HUES48 (cell line): ENCODE measurements around the gene CCL26.
"Not testable (repeated sequence)": the region's sequence is repeated elsewhere in the genome, so short reads cannot be mapped to it uniquely, and the experiment has no call there.

Experiments used
- H3K27ac ChIP-seq: one replicate; pipeline ENCODE4 v1.7.0; 2013; ENCODE audit warnings: low read depth, low read length, inconsistent platforms
- H3K27me3 ChIP-seq: 2 replicates; pipeline ENCODE4 v1.6.1; 2013; ENCODE audit warnings: mild to moderate bottlenecking, low read length; ENCODE audit not compliant: control insufficient read depth, insufficient read depth
- H3K36me3 ChIP-seq: 2 replicates; pipeline ENCODE4 v1.6.1; 2013; ENCODE audit warnings: low read length; ENCODE audit not compliant: control insufficient read depth, insufficient read depth
- H3K4me1 ChIP-seq: 2 replicates; pipeline ENCODE4 v1.6.1; 2013; ENCODE audit warnings: mild to moderate bottlenecking, low read length; ENCODE audit not compliant: control insufficient read depth, insufficient read depth
- H3K4me3 ChIP-seq: 2 replicates; pipeline ENCODE4 v1.5.1; 2013; ENCODE audit warnings: mild to moderate bottlenecking, low read depth, low read length
- H3K9ac ChIP-seq: 2 replicates; pipeline ENCODE4 v1.6.1; 2013; ENCODE audit warnings: mild to moderate bottlenecking, low read depth, low read length, moderate library complexity
- H3K9me3 ChIP-seq: 2 replicates; pipeline ENCODE4 v1.6.1; 2013; ENCODE audit warnings: low read length; ENCODE audit not compliant: control insufficient read depth, insufficient read depth

Gene CCL26

GRCh38 chr7:75792567-75792966, 20.6 kb upstream of the CCL26 start:
- H3K9ac ChIP-seq, H3K27ac ChIP-seq, H3K4me3 ChIP-seq, H3K9me3 ChIP-seq, H3K36me3 ChIP-seq, H3K27me3 ChIP-seq: not testable (repeated sequence)
- peaks cover 10% of the 10 kb centered on the region for H3K4me1 ChIP-seq

GRCh38 chr7:75789361-75789924, 17.4 kb upstream of the CCL26 start:
- H3K27me3 ChIP-seq: no peaks in the 10 kb centered on the region
- H3K4me3 ChIP-seq: no peak overlapping the region
- H3K27ac ChIP-seq: no peak overlapping the region
- peaks cover 13% of the 10 kb centered on the region for H3K4me1 ChIP-seq
- H3K36me3 ChIP-seq: no peaks in the 10 kb centered on the region
- H3K9ac ChIP-seq: no peak overlapping the region
- no peaks in the 10 kb centered on the region for H3K9me3 ChIP-seq

DNA sequence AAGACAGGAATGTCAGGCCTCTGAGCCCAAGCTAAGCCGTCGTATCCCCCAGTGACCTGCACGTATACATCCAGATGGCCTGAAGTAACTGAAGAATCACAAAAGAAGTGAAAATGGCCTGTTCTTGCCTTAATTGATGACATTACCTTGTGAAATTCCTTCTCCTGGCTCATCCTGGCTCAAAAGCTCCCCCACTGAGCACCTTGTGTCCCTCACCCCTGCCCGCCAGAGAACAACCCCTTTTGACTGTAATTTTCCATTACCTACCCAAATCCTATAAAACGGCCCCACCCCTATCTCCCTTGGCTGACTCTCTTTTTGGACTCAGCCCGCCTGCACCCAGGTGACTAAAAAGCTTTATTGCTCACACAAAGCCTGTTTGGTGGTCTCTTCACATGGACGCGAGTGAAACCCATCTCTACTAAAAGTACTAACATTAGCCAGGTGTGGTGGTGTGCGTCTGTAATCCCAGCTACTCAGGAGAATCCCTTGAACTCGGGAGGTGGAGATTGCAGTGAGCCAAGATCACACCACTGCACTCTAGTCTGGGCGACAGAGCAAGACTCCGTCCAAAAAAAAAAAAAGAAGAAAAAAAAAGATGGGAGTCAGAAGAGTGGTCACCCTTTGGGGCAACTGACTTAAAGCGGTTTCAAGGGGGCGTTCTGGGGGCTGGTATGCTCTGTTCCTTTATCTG, 16.3 kb upstream of the CCL26 start:
- not testable (repeated sequence) for H3K9me3 ChIP-seq, H3K9ac ChIP-seq, H3K27me3 ChIP-seq, H3K36me3 ChIP-seq, H3K4me3 ChIP-seq
- Histone ChIP-seq H3K4me1 (peaks cover 13% of the 10 kb centered on the region), H3K27ac (peak overlapping the region; percentile 76)

GRCh38 chr7:75783058-75783457, 11.0 kb upstream of the CCL26 start:
- not testable (repeated sequence) for H3K27me3 ChIP-seq, H3K9ac ChIP-seq, H3K27ac ChIP-seq, H3K9me3 ChIP-seq, H3K4me3 ChIP-seq, H3K36me3 ChIP-seq
- peaks cover 13% of the 10 kb centered on the region for H3K4me1 ChIP-seq

DNA sequence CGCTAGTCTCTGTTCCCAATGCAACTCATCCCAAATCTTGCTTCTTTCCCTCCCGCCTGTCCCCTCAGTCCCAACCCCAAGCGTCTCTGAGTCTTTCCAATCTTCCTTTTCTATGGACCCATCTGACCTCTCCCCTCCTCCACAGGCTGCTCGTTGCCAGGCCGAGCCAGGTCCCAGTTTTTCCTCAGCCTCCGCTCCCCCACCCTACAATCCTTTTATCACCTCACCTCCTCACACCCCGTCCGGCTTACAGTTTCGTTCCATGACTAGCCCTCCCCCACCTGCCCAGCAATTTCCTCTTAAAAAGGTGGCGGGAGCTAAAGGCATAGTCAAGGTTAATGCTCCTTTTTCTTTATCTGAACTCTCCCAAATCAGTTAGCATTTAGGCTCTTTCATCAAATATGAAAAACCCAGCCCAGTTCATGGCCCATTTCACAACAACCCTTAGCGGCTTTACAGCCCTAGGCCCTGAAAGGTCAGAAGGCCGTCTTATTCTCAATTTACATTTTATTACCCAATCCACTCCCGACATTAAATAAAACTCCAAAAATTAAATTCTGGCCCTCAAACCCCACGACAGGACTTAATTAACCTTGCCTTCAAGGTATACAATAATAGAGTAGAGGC, 8.7 kb upstream of the CCL26 start:
- H3K36me3 ChIP-seq, H3K27me3 ChIP-seq, H3K4me3 ChIP-seq, H3K27ac ChIP-seq, H3K4me1 ChIP-seq, H3K9ac ChIP-seq, H3K9me3 ChIP-seq: not testable (repeated sequence)

- H3K27me3 ChIP-seq, H3K36me3 ChIP-seq, H3K4me1 ChIP-seq, H3K9me3 ChIP-seq, H3K9ac ChIP-seq: not testable (repeated sequence)
- H3K4me3 ChIP-seq: peak overlapping the region; percentile 17; the same call in 1 of the 2 replicates
- H3K27ac ChIP-seq: peak overlapping the region; percentile 57
Measured at GRCh38 chr7:75779516-75779915, 7.5 kb upstream of the CCL26 start.

- Histone ChIP-seq H3K27ac (peak overlapping the region; percentile 57), H3K4me3 (peak overlapping the region; percentile 17; the same call in 1 of the 2 replicates)
- H3K9ac ChIP-seq, H3K9me3 ChIP-seq, H3K36me3 ChIP-seq, H3K4me1 ChIP-seq, H3K27me3 ChIP-seq: not testable (repeated sequence)
Measured at GRCh38 chr7:75779035-75779434, 7.0 kb upstream of the CCL26 start.

GRCh38 chr7:75776295-75776971, 4.4 kb upstream of the CCL26 start:
- Histone ChIP-seq H3K27me3 (no peaks in the 10 kb centered on the region), H3K4me1 (peaks cover 6% of the 10 kb centered on the region), H3K9ac (no peak overlapping the region), H3K27ac (no peak overlapping the region), H3K36me3 (no peaks in the 10 kb centered on the region), H3K9me3 (no peaks in the 10 kb centered on the region), H3K4me3 (no peak overlapping the region)

GRCh38 chr7:75773958-75774357, 1.9 kb upstream of the CCL26 start:
- H3K36me3 ChIP-seq: not testable (repeated sequence)

DNA sequence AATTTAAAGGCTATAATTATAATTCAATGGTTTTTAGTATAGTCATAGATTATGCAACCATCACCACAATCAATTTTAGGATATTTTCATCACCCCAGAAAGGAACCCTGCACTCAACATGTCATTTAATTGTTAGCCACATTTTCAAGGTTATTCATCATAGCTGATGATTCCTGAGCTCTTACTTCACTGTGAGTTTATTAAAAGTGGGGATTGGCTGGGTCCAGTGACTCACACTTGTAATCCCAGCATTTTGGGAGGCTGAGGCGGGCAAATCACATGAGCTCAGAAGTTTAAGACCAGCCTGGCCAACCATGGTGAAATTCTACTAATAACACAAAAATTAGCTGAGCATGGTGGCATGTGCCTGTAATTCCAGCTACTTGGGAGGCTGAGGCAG, 787 bp downstream of the CCL26 start:
- Histone ChIP-seq H3K4me1 (no peaks in the 10 kb centered on the region), H3K36me3 (no peaks in the 10 kb centered on the region), H3K27ac (no peak overlapping the region)

More at GRCh38 chr7:75773958-75774357, 1.9 kb upstream of the CCL26 start:
- not testable (repeated sequence) for H3K9me3 ChIP-seq, H3K27ac ChIP-seq, H3K4me1 ChIP-seq, H3K9ac ChIP-seq, H3K27me3 ChIP-seq, H3K4me3 ChIP-seq

GRCh38 chr7:75762350-75762917, 9.6 kb downstream of the CCL26 start:
- H3K27me3 ChIP-seq: no peaks in the 10 kb centered on the region
- H3K27ac ChIP-seq: no peak overlapping the region

More for the DNA sequence above, 787 bp downstream of the CCL26 start:
- Histone ChIP-seq H3K27me3 (no peaks in the 10 kb centered on the region), H3K4me3 (no peak overlapping the region), H3K9me3 (no peaks in the 10 kb centered on the region), H3K9ac (no peak overlapping the region)

More at GRCh38 chr7:75762350-75762917, 9.6 kb downstream of the CCL26 start:
- Histone ChIP-seq H3K4me3 (no peak overlapping the region), H3K9ac (no peak overlapping the region), H3K36me3 (no peaks in the 10 kb centered on the region), H3K9me3 (no peaks in the 10 kb centered on the region), H3K4me1 (no peaks in the 10 kb centered on the region)
